HG03469 (cell line): ENCODE data around the gene NRAP.

Source experiments
- ATAC-seq: cut with Tn5 transposase; IDR thresholded peaks from one replicate; pipeline ENCODE4 v1.9.1; 2021; ENCODE audit warnings: mild to moderate bottlenecking, moderate library complexity, moderate number of reproducible peaks; ENCODE audit not compliant: unreplicated experiment

NRAP gene

DNA sequence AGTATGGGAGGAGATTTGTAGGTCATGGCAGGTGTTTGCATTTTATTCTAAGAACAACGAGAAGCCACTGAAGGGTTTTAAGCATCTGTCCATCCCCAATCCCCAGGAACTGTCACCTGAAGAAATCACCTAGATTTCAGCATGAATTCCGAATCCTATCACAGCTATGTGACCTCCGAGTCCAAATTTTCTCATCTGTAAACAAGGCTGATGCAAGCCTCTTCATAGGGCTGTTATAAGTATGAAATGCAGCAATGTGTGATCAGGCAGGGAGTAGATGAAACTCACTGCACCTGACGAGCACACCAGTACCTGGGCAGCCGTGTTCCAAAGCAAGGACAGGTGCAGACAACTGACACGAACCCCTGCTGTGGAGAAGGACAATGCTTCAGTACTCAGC is 97.0 kb downstream of the NRAP start:
- no peak for ATAC-seq

DNA sequence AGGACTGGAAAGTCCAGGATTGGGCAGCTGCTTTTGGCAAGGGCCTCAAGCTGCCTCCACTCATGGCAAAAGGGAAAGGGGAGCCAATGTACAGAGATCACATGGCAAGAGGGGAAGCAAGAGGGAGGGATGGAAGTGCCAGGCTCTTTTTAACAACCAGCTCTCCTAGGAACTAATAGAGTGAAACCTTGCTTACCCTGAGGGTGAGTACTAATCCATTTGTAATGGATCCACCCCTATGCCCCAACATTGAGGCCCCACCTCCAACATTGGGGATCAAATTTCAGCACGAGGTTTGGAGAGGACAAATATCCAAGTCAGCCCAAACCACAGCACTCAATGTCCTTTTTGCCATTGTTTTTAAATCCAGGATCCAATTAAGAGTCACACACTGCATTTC is 98.5 kb downstream of the NRAP start:
- ATAC-seq = no peak

DNA sequence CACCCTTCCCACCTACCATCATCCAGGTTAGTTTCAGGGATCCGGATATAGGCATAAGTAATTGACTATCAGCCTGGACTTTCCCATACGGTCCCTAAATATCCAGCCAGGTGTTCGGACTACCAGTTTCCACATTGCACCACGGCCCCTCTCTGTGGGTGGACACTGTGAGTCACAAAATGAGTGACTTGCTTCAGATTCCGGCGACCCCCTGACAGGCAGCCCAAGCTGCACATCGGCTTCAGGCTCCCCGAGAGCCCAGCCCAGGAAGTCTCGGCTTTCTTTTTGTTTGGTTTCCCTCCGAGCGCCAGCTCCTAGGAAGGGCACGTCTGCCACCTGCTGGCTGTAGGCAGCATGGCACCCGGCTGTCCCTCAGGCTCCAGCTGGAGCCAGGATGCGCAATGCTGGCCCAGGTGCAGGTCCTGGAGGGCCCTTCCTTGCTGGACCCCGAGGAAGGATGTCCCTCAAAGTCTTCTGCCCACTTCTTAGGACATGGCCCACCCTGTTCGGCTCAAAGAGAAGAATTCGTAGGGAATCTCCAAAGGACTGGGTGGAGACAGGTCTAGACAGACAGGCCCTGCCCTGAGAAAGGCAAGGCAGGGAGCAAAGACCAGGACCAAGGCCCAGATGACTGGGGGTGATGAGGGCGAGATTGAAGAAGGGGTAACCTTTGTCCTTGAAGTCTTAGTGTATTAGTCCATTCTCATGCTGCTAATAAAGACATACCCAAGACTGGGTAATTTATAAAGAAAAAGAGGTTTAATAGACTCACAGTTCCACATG is 100.3 kb downstream of the NRAP start:
- ATAC-seq = peak; percentile 88

DNA sequence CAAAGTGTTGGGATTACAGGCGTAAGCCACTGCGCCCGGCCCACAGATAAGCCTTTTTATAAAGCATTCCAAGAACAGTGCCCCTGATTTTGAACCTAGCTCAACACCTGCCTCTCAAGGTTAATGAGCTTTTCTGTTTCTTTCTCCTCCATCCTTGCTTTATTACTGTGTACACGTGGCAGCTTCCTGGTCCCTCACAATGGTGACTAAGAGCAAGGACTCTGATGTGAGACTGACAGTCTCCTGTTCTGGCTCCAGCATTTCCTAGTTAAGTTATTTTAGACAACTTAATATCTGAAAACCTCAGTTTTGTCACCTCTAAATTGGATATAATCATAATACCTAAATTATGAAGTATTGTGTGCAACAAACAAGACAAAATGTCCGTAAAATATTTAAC is 101.1 kb downstream of the NRAP start:
- no peak for ATAC-seq

DNA sequence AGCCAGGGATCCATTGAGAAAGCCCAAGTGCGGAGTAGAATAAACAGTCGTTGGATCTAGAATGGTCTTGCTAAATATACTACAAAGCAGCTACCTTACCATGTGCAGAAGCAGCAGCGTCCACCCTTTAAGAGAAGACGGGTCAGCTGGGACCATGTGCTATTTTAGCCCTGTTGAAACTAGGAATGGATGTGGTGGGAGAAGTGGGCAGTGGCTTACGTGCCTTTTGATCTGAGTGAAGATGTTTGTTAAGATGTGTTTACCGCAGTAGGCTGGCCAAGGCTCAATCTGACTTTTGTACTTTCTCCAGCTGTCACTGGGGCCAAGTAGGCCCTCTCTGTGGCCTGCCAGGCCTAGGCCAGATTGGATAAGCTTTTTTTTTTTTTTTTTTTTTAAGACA is 101.8 kb downstream of the NRAP start:
- no peak for ATAC-seq

DNA sequence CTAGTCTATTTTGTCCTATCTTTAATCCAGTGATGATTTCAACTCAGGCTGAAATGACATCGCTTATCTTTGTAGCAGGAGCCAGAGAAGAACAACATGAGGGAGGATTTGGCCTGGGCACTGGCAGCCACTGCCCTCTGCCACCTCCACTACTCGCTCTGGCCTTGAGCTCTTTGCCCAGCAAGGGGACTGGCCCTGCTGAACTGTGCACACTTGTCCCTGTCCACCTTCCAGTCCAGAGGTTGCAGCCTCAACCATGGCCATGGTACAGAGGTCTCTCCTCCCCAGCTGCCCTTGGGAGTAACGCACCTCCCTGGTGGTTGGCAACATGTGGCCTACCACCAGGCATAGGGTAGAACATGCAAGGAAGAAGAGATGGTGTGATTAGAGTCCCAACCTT is 102.6 kb downstream of the NRAP start:
- ATAC-seq = no peak

DNA sequence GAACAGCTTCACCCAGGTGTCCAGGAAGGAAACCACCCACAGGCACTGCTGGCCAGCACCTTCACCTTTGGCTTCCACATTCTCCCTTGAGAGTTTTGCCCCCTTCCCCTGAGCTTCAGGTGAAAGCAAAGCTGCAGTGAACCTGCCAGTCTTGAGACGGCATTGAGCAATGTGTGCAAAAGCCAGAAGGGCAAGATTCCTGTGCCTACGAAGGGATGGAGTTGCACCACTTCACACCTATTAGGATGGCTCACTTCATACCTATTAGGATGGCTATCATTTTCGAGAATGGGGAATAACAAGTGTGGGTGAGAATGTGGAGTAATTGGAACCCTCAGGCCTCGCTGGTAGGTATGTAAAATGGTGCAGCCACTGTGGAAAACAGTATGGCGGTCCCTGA is 103.8 kb downstream of the NRAP start:
- ATAC-seq = no peak

DNA sequence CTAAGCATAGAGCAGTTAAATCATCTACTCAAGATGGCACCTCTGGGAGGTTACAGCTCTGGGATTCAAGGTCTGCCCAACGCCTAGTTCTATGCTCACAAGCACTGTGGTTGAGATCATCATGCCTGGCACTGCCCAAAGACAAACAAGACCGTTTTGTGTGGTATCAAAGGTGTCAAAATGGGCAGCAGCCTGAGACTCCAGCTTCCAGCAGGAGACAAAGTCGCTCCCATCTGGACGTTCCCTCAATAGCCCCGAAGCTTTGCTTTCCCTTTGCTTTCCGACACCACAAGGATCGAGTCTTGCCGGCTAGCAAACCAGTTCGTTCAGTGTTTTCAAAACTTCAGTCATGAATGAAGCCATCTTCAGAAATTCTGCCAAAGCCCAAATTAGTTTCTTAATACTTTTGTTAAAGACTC is 105.9 kb downstream of the NRAP start:
- no peak for ATAC-seq

DNA sequence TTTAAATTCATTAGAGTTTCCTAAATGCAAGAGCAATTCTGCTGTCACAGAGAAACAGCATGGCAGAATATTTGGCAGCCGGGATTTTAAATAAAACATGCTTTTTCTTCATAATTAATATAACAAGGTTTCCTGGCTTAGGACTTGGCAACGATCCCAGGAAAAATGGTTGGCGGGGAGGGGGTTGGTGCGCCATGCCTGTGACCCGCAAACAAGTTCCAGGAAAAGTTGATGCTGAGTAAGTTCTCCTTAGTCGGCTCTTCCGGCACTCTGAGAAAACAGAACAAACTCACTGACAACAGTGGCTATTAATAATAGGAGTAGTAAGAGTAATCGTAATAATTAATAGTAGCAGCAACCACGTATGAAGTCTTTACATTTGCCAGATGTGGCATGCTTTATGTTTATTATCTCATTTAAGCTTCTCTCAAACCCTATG is 106.4 kb downstream of the NRAP start:
- ATAC-seq = no peak

DNA sequence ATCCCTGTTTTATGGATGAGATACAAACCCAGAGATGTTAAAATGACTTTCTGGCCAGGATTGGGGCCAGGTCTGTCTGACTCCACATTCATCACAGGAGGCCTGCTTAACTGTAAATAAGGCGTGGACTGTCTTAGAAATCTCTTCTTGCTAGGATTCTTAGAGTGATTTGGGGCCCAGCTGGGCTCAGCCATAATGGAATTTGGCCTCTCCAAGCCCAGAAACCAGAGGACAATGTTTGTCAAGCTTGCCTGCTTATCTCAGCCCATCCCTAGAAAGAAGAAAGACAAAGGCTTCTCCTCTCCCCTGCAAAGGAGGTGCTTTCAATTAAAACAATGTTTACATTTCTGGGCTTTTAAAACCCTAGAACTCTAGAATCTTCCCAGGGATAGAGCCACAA is 108.1 kb downstream of the NRAP start:
- ATAC-seq = no peak

DNA sequence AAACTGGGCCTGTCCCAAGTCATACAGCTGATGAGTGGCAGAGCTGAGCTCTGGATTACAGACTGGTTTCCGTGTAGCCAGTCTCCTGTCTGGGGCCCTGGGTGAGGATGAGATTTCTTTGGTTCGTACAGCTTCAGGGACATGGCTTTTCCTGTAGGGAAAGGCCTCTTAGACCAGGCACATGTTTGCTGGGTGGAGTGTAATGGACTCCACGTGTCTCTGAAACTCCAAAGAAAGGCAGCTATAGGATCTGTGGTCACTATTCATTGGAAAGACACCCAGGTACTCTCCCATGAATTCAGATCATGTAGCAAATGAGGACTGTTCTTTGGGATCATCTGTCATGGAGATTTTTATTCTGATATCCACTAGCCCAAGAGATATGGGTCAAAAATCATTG is 108.6 kb downstream of the NRAP start:
- ATAC-seq = no peak

DNA sequence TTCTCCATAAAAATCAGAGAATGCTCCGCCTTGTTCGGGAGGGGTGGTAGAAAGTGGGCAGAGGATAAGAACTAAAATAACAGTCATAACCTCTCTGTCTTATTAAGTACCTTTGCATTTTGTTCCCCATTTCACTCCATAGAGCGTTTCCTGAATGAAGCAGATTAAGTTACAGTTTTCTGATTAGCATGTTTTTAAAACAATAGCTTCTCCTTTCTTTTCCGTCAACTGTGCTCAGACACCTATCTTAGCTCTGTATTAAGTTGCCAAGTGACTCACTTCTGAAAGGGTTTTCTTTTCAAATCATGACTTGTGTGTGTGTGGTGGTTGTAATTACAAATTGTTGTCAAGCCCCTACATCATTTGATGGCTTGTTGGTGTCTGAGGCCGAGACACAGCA is 109.6 kb downstream of the NRAP start:
- no peak for ATAC-seq

DNA sequence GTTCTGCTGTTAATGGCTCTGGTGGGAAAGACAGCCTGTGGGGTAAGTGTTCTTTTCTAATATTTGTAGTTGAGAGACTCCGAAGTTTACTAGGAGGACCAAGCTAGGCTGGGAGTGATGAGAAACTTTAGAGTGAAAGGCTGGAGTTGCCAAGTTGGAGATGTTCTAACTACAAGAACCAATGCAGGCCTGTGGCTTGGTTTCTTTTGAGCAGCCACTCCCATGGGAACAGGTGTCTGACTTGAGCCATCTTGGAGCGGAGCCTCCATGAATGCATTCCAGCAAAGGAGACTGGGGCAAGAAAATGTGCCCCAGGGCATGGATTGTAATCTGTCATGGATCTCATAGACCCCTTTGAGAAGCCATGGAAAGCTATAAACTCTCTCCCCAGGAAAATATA is 110.7 kb downstream of the NRAP start:
- ATAC-seq = no peak

DNA sequence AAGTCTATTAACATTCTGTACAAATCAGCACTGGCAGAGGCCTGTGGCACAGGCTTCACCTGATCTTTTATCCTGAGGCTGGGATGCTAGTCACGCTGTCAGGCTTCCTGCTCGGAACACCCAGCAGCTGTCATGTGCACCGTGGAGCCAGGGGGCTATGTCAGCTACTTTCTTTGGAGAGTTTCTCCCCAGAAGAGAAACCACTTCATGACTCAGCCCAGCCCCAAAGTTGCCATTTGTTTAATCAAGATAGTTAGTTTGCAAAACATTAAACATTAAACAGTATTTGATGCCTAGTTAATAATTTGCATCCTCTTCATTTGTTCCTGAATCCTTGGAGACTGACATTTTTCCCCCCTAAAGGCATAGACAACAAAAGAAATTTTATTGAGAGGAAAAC is 111.1 kb downstream of the NRAP start, which contains the start of gene HABP2:
HABP2 (plus strand) TSS at position 353 of the 400 bp plus-strand sequence. CDS start 69 bp downstream, outside the sequence.
- ATAC-seq = no peak

DNA sequence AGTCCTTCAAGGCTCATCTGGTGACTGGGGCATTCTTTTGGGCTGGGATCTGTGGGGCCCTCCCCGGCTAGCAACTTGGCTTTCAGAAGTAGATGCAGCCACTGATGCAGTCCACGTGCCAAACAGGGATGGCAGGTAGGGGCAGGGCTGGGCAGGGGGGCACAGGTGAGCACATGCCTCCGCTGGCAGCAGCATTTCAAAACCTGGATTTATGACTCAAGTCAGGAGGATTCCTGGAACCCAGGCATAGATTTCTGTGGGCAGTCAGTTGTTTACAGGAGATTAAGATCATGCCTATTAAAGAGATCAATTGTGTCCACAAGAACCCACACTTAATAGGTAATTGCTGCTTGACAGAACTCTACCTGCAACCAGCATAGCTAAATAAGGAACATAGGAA is 111.8 kb downstream of the NRAP start:
- ATAC-seq = no peak

DNA sequence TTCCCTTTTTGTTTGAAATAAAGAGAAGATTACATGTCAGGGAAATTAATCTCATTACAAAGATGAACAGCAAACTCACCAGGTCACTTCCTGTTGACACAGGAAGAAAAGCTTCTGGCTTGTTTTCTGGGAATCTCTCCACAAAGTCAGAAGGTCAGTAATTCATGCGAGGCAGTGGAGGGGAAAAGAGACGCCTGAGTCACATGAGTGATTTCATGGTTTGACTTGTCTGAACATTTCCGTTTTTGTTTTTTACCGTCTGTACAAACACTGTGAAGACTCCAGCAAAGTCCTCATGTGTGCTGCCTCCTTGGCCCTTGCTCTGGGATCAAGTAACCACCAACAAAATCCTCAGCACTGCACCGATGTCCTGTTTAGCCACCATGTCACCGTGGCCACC is 113.5 kb downstream of the NRAP start:
- no peak for ATAC-seq

DNA sequence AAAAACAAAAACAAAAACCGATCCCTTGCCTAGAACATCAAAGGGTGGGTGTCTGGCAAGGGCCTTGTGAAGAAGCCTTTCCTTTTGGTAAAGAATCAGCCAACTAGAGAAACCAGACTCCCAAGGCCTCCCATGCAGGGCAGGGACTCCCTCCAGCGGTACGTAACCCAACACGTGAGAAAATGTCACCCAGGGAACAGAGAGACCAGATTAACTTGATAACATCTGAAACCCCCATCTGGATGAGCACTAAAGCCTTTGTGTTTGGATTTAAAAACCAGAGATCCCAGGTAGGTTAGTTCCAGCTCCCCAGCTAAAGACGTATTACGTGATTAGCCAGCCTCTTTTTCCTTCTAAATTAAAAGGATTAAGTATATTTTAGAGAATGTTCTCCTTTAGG is 114.0 kb downstream of the NRAP start:
- ATAC-seq = no peak

DNA sequence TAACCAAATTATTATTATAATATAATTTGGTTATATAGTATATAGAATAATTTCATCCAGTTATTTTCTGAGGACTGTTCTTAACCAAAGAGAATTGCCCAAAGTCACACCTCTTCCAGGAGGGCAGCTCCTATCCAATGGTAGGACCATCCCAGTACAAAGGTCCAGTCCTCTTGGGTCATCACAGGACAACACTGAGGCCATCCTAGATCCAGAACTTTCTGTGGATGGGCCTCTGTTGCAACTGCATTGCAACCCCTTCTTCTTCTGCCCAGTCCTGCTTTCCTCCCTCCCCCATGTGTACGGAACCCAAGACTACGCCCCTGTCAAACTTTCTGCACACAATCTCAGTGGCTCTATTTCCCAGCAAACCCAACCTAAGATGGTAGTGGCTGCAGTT is 116.4 kb downstream of the NRAP start:
- ATAC-seq = no peak

DNA sequence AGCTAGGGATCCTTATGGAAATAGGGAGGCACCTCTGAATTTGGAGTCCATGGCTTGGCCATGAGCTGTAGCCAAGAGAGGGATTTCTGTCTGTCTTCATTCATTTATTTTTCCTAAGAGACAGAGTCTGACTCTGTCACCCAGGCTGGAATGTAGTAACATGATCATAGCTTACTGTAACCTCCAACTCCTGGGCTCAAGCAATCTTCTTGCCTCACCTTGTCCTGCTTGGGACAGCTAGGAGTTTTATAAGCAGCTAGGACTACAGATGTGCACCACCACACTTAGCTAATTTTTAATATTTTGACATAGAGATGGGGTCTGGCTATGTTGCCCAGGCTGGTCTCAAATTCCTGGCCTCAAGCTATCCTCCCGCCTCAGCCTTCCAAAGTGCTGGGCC is 119.4 kb downstream of the NRAP start:
- ATAC-seq = no peak

DNA sequence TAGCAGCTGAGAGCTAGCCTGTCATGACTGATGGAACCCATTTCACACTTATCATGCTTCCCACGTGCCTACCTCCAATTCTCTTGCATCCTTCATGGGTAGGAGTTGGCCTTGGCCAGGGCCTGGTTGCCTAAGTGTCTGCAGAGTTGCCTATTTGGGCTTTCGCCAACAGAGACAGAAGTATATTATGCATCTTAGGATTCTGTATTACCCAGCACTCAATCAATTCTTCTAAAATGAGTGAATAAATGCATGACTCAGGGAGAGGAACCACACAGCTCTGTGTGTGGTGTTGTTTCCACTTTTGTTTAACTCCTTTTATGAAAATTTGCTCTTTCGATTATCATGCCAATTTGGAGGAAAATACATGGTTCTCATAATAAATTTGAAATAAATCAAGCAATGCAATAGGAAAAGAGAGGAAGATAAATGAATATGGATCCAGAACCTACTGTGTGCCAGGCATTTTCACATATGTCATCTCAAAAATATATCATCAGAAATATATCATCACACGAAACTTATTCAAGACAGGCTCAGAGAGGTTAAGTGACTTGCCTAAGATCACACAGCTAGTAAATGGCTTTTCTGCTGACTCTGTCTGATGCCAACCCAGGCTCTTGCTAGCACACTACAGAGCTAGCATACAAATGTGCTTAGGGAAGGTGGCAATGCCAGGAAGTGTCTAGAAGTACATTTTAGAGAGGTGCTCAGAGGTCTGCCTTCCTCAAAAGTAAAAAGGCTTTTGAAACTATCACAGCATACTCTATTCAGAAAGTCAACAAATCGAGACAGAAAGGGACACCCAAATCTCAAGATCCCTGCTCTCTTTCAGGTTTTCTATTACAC is 120.5 kb downstream of the NRAP start:
- ATAC-seq = no peak

DNA sequence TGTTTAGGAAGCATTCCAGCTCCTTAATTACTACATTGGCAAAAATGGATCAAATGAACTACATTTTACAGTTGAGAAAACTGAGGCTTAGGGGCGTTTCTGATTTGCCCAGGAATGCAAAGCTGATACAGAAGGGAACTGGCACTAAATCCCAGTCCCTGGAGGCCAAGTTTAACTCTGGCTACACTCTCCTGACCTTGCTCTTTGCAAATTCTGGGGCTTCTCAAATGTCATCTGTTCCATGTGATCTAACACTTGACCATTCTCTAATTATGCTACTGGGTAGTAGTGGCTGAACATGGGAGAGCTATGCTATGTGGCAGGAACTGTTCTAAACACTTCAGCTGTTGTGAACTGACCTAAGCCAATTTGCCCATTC is 122.3 kb downstream of the NRAP start:
- ATAC-seq = no peak

DNA sequence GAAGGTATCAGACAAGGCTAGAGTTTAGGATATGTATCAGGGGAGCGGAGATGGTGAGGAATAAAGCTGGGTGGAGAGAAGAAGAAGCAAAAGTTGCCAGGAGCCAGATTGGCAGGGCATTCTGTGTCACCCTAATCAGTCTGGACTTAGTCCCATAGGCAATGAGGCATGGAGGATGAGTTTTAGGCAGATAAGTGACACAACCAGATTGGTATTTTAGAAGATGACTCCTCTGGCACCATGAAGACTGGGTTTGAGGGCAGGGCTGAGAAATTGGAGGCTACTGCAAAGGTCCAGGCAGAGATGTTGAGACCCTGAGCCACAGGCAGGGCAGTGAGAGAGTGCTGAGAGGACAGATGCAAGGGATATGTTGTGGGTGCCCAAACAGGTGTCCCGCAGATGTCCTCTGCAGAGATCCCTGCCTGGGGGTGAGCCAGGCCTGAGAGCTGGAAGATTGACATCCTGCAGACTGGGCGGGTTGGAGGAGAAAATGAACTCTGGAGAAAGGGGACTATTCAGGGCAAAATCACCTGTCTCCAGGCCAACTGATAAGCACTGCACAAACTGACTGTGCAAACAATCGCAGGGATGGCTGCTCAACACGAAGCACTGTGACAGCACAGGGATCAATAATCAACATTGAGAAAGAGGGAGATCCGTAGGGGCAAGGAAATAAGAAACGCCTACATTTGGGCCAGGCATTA is 122.8 kb downstream of the NRAP start:
- ATAC-seq = no peak
